HAP-1 (cell line): ENCODE measurements around the gene TBC1D24.

Experiments
- DNase-seq, 2 experiments: peaks; one replicate each; pipeline ENCODE4 v3.0.0-alpha.2; 2016 to 2020; ENCODE audit warnings: low spot score in 2 of 2
- H3K27me3 ChIP-seq: fragments of 250-450 bp; sonication (Bioruptor Pico); 2 replicates; pipeline ENCODE4 v1.5.1; 2020; ENCODE audit warnings: low read depth, mild to moderate bottlenecking, moderate library complexity
- H3K36me3 ChIP-seq: fragments of 250-450 bp; sonication (Bioruptor Pico); replicated peaks from 2 replicates; pipeline ENCODE4 v1.5.1; 2020; ENCODE audit warnings: mild to moderate bottlenecking
- H3K4me1 ChIP-seq: fragments of 250-450 bp; sonication (Bioruptor Pico); 2 replicates; pipeline ENCODE4 v1.5.1; 2020; ENCODE audit warnings: mild to moderate bottlenecking
- H3K4me3 ChIP-seq: fragments of 250-450 bp; sonication (Bioruptor Pico); 2 replicates; pipeline ENCODE4 v1.5.1; 2020; ENCODE audit warnings: mild to moderate bottlenecking, moderate library complexity
- H3K9me3 ChIP-seq: fragments of 250-450 bp; sonication (Bioruptor Pico); 2 replicates; pipeline ENCODE4 v1.5.1; 2020; ENCODE audit warnings: mild to moderate bottlenecking, moderate library complexity
- in situ Hi-C: fragments of 300-500 bp; cut with MboI; formaldehyde crosslinking; loops from 3 replicates; pipeline ENCODE4 v1.14.3; 2020; ENCODE audit warnings: low sequenced_read_pairs, inconsistent platforms, mixed read lengths

Gene TBC1D24

DNA sequence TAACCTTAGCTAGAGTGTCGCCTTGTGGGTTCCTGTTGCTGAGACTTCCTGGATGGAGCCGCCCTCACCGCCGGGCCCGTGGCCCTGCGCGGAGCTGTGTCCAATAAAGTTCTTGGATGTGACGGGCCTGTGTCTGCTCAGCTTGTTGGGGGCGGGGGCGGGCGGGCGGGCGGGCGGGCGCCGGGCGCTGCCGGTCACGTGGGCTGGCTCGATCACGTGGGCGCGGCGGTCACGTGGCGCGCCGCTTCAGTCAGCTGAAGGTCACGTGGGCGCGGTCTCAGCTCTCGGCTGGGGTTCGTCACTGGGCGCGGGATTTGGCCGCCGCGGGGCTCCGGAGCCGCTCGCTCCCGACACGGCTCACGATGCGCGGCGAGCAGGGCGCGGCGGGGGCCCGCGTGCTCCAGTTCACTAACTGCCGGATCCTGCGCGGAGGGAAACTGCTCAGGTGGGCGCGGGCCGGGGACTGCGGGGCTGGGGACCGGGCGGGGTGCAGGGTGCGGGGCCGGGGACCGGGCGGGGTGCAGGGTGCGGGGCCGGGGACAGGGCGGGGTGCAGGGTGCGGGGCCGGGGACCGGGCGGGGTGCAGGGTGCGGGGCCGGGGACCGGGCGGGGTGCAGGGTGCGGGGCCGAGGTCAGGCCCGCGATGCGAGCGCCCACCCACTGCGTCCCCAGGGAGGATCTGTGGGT lies 45.3 kb downstream of the TBC1D24 start, which contains the start of gene AMDHD2:
Gene AMDHD2 (plus strand): TSS at position 275 of the 687 bp plus-strand sequence. CDS start 88 bp downstream, at position 363.
- Histone ChIP-seq H3K4me3 (peak within 1 kb of the TSS; percentile 58), H3K36me3 (peaks cover 29% of the 10 kb centered on the region), H3K9me3 (no peaks in the 10 kb centered on the region), H3K27me3 (no peaks in the 10 kb centered on the region), H3K4me1 (no peaks in the 10 kb centered on the region; the same call in 1 of the 2 replicates)
- in situ Hi-C loops = loop anchor here (25.0 kb wide), 1 partner anchor 533 kb away; the partner anchor contains the start of genes GFER, NOXO1 and SYNGR3
- peak; percentile 80 to 94 for DNase-seq

DNA sequence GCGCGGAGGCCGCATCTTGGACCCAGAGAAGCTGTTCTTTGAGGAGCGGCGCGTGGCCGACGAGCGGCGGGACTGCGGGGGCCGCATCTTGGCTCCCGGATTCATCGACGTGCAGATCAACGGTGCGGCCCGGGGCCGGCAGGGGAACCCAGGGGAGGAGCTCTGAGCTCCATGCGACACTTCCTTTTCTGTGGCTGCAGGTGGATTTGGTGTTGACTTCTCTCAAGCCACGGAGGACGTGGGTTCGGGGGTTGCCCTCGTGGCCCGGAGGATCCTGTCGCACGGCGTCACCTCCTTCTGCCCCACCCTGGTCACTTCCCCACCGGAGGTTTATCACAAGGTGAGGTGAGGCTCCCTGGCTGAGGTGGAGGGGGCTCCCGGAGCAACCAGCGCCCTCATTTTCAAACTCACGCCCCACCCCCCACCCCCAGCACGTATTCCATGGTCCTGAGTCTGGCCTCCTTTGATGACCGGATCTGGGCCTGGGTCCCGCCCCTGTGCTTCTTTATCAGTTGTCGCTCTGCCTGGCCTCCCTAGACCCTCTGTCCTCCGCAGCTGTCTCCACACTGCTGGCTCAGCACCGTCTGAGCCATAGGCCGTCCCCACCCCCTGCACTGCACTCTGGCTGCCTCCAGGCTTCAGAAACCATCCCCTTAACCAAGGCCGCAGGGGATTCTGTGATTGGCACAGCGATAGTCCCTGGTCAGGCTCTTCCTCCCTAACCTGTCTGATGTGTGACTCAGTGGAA lies 46.0 kb downstream of the TBC1D24 start:
- peak overlapping the region; percentile 58 for H3K4me3 ChIP-seq
- in situ Hi-C loops = loop anchor here (25.0 kb wide), 1 partner anchor 534 kb away; the partner anchor contains the start of genes GFER, NOXO1 and SYNGR3
- H3K9me3 ChIP-seq = no peaks in the 10 kb centered on the region
- H3K27me3 ChIP-seq = no peaks in the 10 kb centered on the region
- DNase-seq = no peak
- peaks cover 34% of the 10 kb centered on the region for H3K36me3 ChIP-seq
- no peaks in the 10 kb centered on the region; the same call in 1 of the 2 replicates for H3K4me1 ChIP-seq

DNA sequence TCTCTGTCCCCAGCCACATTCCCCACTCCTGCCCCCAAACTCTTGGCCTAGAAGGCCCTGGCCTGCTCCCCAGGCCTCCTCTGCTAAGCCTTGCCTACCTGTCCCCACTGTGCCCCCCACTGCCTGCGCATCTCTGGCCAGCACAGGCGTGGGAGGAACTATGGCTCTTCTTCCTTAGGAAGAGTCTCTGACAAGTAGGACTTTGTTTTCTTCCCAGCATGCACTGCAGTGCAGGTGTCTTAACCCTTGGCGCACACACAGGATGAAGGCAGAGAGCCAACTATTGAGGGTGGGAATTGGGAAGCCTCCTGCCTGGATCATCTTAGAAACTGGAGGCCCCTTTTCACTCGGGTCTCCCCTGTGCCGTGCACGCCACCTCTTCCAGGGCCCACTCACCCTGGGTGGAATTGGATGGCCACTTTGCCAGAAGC lies 48.9 kb downstream of the TBC1D24 start:
- no peaks in the 10 kb centered on the region for H3K9me3 ChIP-seq
- H3K4me1 ChIP-seq = no peaks in the 10 kb centered on the region; the same call in 1 of the 2 replicates
- H3K4me3 ChIP-seq = no peak overlapping the region
- H3K27me3 ChIP-seq = no peaks in the 10 kb centered on the region
- no peak for DNase-seq
- in situ Hi-C loops = loop anchor here (25.0 kb wide), 1 partner anchor 537 kb away; the partner anchor contains the start of genes GFER, NOXO1 and SYNGR3
- H3K36me3 ChIP-seq = peaks cover 54% of the 10 kb centered on the region

DNA sequence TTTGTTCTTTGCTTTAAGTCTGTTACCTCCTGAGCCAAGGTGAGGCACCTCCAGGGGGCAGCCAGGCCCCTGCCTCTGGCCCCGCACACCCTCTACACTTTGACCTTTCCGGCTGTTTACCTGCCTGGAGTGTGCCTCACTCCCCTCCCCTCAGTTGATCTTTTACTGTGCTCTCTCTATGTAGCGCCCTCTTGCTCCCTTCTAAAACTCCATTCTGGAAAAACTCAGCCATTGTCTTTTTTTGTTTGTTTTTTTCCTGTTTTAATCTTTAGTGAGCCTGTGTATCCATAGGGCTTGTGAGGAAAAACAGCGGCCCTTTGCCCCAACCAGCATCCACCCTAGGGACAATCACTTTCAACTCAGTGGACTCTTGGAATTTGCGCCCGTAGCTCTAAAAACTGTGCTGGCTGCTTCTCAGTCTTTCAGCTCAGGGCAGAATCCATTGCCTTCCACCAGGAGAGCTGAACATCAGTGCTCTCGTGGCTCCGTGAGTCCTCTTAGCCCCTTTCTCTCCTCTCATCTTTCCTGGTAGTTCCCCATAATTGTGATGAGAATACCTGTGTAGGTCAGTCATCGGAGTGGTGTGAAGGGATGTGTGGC lies 49.5 kb downstream of the TBC1D24 start:
- no peak for DNase-seq
- Histone ChIP-seq H3K27me3 (no peaks in the 10 kb centered on the region), H3K36me3 (peaks cover 50% of the 10 kb centered on the region), H3K9me3 (no peaks in the 10 kb centered on the region), H3K4me3 (no peak overlapping the region), H3K4me1 (no peaks in the 10 kb centered on the region; the same call in 1 of the 2 replicates)
- in situ Hi-C loops = loop anchor here (25.0 kb wide), 1 partner anchor 537 kb away; the partner anchor contains the start of genes GFER, NOXO1 and SYNGR3

DNA sequence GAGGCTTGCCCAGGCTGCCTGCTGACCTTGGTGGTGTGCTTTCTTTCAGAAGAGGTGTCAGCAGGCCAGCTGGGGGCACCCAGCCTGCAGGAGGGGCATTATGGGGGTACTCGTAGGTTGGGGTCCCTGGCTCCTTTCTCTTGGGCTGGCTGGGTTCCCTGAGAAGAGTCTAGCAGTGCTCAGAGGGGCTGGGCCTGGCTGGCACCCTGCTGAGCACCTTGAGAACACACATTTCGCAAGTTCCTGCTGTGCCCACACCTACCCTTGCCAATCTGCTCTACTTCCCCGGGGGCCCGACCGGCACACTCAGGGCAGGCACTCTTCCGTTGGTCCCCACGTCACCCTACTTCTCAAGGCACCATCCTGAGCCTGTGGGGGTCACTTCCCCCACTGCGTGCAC lies 51.2 kb downstream of the TBC1D24 start:
- H3K27me3 ChIP-seq = no peaks in the 10 kb centered on the region
- DNase-seq = no peak
- no peak overlapping the region for H3K4me3 ChIP-seq
- H3K9me3 ChIP-seq = no peaks in the 10 kb centered on the region
- peaks cover 46% of the 10 kb centered on the region for H3K36me3 ChIP-seq
- H3K4me1 ChIP-seq = peaks cover 2% of the 10 kb centered on the region
- in situ Hi-C loops = no loop called here

DNA sequence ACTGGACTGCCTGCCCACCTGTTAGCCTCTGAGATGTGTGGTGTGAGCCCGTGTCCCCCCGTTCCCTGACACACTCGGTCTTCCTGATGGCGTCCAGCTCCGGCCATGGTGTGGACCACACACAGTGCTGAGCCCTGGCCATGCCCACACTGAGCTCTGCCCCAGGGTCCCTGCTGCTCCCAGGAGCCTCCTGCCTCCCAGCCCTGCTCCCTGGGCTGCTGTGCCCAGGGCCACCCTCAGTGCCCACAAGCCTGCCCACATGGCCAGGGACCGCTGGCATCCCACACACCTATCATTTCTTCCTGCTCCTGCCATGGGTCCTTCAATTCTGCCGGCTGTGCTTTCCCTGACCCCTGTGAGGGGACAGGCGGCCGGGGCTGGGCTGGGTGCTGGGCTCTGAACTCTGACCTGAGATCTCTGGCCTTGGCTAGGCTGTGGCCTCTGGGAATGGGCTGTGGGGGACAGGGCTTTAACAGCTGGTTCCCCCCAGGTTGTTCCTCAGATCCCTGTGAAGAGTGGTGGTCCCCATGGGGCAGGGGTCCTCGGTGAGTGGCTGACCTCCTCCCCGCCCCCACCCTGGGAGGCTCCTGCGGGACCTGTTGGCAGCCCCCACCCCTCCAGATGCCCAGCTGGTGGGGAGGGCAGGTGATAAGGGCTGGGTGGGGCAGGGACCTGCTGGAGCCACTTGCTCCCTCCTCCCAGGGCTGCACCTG lies 52.3 kb downstream of the TBC1D24 start:
- no peak overlapping the region for H3K4me3 ChIP-seq
- DNase-seq = no peak
- H3K27me3 ChIP-seq = no peaks in the 10 kb centered on the region
- H3K36me3 ChIP-seq = peaks cover 43% of the 10 kb centered on the region
- H3K9me3 ChIP-seq = no peaks in the 10 kb centered on the region
- H3K4me1 ChIP-seq = peaks cover 7% of the 10 kb centered on the region
- in situ Hi-C loops = no loop called here

DNA sequence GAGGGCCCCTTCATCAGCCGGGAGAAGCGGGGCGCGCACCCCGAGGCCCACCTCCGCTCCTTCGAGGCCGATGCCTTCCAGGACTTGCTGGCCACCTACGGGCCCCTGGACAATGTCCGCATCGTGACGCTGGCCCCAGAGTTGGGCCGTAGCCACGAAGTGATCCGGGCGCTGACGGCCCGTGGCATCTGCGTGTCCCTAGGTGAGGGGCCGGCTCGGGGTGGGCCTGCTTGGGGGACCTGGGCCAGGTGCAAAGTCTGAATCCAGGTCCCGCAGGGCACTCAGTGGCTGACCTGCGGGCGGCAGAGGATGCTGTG lies 52.8 kb downstream of the TBC1D24 start:
- H3K36me3 ChIP-seq = peaks cover 43% of the 10 kb centered on the region

GRCh38 chr16:2528161-2529060 lies 53.5 kb downstream of the TBC1D24 start:
- peaks cover 40% of the 10 kb centered on the region for H3K36me3 ChIP-seq
- no peak for DNase-seq
- no peaks in the 10 kb centered on the region for H3K27me3 ChIP-seq
- H3K4me3 ChIP-seq = no peak overlapping the region
- in situ Hi-C loops = no loop called here
- no peaks in the 10 kb centered on the region for H3K9me3 ChIP-seq
- peaks cover 10% of the 10 kb centered on the region for H3K4me1 ChIP-seq

More for the DNA sequence above, 52.8 kb downstream of the TBC1D24 start:
- Histone ChIP-seq H3K27me3 (no peaks in the 10 kb centered on the region), H3K4me3 (no peak overlapping the region), H3K4me1 (peaks cover 9% of the 10 kb centered on the region), H3K9me3 (no peaks in the 10 kb centered on the region)
- DNase-seq = no peak
- in situ Hi-C loops = no loop called here

- peak in 1 of 2 experiments; percentile 6 for DNase-seq
- Histone ChIP-seq H3K9me3 (no peaks in the 10 kb centered on the region), H3K4me3 (no peak overlapping the region), H3K4me1 (peaks cover 10% of the 10 kb centered on the region), H3K27me3 (no peaks in the 10 kb centered on the region), H3K36me3 (peaks cover 31% of the 10 kb centered on the region)
- in situ Hi-C loops = no loop called here
These were observed 54.4 kb downstream of the TBC1D24 start for GRCh38 chr16:2529061-2529931.

DNA sequence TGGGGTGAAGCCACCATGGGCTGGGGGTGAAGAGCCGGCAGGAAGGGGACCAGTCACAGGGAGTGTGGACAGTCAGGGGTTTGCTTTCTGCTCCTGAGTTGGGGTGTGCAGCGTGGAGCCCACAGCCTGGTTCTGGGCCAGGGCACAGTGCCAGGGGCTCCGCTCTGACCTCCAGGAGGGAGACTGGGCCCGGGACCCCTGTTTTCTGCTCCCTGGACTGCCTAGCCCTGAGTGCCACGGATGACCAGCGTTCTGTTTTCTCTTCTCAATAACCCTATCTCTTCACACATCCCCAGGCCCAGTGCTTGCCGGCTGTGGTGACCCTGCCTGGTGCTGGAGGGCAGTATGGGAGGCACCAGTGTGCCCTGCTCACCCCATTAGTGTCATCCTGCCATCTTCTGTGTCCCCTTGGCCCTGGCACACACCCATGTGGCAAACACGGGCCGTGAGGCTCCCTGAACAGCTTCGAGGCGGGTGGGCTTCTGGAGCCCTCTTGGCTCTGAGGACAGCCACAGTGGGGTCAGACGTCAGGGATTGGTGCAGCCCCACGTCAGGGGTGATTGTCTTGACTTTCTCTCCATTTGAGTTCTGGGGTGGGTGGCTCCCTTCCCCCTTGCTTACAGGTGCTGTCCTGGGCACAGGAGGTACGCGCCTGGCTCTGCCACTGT lies 55.2 kb downstream of the TBC1D24 start:
- DNase-seq = no peak
- peaks cover 26% of the 10 kb centered on the region for H3K36me3 ChIP-seq
- in situ Hi-C loops = no loop called here
- no peaks in the 10 kb centered on the region for H3K9me3 ChIP-seq
- no peaks in the 10 kb centered on the region for H3K27me3 ChIP-seq
- no peak overlapping the region for H3K4me3 ChIP-seq
- peaks cover 10% of the 10 kb centered on the region for H3K4me1 ChIP-seq

- in situ Hi-C loops = no loop called here
These were observed 55.8 kb downstream of the TBC1D24 start for GRCh38 chr16:2530629-2531318.

More at GRCh38 chr16:2530629-2531318, 55.8 kb downstream of the TBC1D24 start:
- Histone ChIP-seq H3K4me1 (peaks cover 10% of the 10 kb centered on the region), H3K4me3 (no peak overlapping the region; the same call in 1 of the 2 replicates), H3K9me3 (no peaks in the 10 kb centered on the region), H3K36me3 (peaks cover 23% of the 10 kb centered on the region), H3K27me3 (no peaks in the 10 kb centered on the region)
- no peak for DNase-seq
